Measurements from ENCODE around the gene PARVA.

Gene PARVA

DNA sequence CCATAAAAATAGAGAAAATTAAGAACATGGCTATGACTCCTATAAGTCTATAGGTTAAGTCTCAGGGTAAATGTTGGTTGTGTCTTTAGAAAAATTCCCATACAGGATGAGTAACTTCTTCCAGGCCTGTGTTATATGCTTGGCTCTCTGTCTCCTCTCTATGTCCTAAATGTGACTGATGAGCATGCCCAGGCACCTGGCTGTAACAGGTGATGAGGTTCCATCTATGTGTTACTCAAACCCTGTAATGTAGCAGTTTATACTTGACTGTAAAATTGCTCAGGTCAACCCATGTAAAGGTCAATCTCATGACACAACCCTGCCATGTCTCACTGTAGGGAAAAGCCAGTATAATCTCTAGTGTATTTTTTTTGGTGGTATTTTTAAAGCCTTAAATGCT lies 69.5 kb downstream of the PARVA start:
- no peak for DNase-seq (ENCODE audit: low read depth)
- no peak for TF ChIP-seq POLR2A (IDR thresholded peaks at IDR 0.05; ENCODE audit: extremely low read depth, insufficient read length)
- TF ChIP-seq, protein P1, sequence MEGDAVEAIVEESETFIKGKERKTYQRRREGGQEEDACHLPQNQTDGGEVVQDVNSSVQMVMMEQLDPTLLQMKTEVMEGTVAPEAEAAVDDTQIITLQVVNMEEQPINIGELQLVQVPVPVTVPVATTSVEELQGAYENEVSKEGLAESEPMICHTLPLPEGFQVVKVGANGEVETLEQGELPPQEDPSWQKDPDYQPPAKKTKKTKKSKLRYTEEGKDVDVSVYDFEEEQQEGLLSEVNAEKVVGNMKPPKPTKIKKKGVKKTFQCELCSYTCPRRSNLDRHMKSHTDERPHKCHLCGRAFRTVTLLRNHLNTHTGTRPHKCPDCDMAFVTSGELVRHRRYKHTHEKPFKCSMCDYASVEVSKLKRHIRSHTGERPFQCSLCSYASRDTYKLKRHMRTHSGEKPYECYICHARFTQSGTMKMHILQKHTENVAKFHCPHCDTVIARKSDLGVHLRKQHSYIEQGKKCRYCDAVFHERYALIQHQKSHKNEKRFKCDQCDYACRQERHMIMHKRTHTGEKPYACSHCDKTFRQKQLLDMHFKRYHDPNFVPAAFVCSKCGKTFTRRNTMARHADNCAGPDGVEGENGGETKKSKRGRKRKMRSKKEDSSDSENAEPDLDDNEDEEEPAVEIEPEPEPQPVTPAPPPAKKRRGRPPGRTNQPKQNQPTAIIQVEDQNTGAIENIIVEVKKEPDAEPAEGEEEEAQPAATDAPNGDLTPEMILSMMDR (IDR thresholded peaks at IDR 0.05; ENCODE audit: low read depth, low read length), result no peak
- TF ChIP-seq, protein P2, sequence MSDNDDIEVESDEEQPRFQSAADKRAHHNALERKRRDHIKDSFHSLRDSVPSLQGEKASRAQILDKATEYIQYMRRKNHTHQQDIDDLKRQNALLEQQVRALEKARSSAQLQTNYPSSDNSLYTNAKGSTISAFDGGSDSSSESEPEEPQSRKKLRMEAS (IDR thresholded peaks at IDR 0.05; ENCODE audit: low read depth, low read length), result no peak
- no peak for TF ChIP-seq MYC (IDR thresholded peaks at IDR 0.05; ENCODE audit: low read depth, low read length)
- no peak overlapping the region for H3K4me3 ChIP-seq (ENCODE audit: low read depth, low read length)

DNA sequence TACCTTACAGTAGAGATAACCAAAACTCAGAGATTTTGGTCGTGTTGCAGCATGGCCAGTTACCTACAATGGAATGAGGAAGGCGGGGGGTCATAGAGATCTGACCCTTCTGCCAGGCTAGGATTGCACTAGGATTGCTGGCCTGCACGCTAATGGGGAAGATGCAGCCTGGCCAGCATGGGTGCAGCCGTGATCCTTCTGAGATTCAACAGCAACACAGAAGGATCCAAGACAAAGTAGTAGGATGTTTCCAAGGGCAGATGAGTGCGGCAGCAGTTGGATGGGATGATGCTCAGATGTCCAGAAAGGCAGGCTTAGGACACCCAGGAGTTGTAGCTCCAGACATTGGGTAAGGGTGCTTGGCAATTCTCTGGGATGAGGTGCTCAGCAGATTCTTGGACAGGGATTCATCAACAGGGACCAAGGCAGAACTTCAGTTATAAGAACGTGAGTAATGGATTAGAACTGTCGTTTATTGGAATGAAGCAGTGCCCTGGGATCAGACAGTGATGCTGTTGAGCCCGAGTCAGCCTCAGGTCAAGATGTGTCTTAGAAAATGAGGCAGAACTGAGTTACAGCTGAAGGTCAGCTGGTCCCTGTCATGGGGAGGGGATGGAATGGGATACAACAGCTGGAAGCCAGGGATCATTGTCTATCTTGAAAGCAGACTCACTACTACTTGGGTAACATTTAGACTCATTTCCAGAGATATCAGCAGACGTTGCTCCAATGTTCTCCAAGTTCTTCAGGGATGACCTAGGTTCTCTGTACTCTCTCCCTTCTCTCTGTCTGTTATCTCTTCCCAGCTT lies 71.0 kb downstream of the PARVA start:
- DNase-seq (ENCODE audit: low read depth), result no peak
- H3K4me3 ChIP-seq (ENCODE audit: low read depth, low read length), result no peak overlapping the region
- TF ChIP-seq, protein P2 (IDR thresholded peaks at IDR 0.05; ENCODE audit: low read depth, low read length), result no peak
- TF ChIP-seq, protein P1 (IDR thresholded peaks at IDR 0.05; ENCODE audit: low read depth, low read length), result no peak
- TF ChIP-seq POLR2A (IDR thresholded peaks at IDR 0.05; ENCODE audit: extremely low read depth, insufficient read length) (no peak), MYC (IDR thresholded peaks at IDR 0.05; ENCODE audit: low read depth, low read length) (no peak)

DNA sequence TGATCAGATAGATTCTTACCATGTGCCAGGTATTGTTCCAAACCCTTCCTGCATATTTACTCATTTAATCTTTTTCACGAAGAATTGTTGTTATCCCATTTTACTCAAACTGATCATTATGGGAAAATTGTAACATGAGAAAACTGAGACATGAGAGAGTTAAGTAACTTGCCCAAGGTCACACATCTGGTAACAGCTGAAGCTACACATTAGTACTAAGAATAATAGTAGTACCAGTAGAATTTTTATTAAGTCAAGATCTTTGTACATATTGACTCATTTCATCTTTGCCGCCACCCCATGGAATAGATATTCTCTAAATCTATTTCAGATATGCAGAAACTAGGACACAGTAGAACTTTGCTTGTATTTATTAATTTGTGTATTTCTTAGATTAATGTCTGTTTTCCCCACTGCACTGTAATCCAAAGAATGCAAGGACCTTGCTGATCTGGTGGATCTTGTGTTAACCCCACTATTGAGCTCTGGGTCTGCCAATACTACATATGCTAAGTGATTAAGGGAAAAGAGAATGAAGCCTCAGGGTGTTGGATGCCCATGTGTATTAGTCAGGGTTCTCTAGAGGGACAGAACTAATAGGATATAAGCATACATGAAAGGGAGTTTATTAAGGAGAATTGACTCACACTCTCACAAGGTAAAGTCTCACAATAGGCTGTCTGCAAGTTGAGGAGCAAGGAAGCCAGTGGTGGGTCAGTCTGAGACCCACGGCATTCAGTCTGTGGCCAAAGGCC lies 72.8 kb downstream of the PARVA start:
- DNase-seq (ENCODE audit: low read depth), result no peak
- TF ChIP-seq MYC (IDR thresholded peaks at IDR 0.05; ENCODE audit: low read depth, low read length) (no peak), POLR2A (IDR thresholded peaks at IDR 0.05; ENCODE audit: extremely low read depth, insufficient read length) (no peak)
- TF ChIP-seq, protein P2 (IDR thresholded peaks at IDR 0.05; ENCODE audit: low read depth, low read length), result no peak
- TF ChIP-seq, protein P1 (IDR thresholded peaks at IDR 0.05; ENCODE audit: low read depth, low read length), result no peak
- H3K4me3 ChIP-seq (ENCODE audit: low read depth, low read length), result no peak overlapping the region

DNA sequence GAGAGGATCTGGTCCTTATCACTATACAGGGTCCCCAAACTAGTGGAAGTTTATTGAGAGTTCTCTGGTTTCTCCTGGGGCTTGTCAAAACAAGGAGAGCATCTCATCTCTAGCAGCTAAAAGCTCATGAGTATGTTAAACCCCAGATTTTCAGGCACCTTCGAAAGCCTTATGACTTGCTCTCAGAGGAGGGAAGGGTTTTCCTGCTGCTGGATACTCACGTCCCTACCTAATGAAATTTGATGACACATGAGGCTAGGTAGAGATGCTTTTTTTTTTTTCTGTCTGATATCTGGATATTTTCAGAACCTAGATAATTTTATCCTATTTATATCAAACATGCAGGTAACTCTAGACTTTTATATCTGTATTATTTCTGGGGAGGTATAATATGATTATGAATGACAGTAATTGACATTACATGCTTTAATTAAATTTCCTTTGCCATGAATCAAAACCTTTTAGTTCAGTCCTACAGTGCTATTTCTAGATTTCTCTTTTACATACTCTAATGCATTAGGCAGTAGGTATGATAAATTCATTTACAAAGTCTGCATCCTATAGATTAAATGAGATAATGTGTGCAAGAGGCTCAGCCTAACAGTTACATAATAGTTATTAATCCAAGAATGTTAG lies 73.9 kb downstream of the PARVA start:
- H3K4me3 ChIP-seq (ENCODE audit: low read depth, low read length), result no peak overlapping the region
- TF ChIP-seq, protein P1 (IDR thresholded peaks at IDR 0.05; ENCODE audit: low read depth, low read length), result no peak
- no peak for TF ChIP-seq MYC (IDR thresholded peaks at IDR 0.05; ENCODE audit: low read depth, low read length)
- TF ChIP-seq POLR2A (IDR thresholded peaks at IDR 0.05; ENCODE audit: extremely low read depth, insufficient read length), result no peak
- TF ChIP-seq, protein P2 (IDR thresholded peaks at IDR 0.05; ENCODE audit: low read depth, low read length), result no peak
- no peak for DNase-seq (ENCODE audit: low read depth)

DNA sequence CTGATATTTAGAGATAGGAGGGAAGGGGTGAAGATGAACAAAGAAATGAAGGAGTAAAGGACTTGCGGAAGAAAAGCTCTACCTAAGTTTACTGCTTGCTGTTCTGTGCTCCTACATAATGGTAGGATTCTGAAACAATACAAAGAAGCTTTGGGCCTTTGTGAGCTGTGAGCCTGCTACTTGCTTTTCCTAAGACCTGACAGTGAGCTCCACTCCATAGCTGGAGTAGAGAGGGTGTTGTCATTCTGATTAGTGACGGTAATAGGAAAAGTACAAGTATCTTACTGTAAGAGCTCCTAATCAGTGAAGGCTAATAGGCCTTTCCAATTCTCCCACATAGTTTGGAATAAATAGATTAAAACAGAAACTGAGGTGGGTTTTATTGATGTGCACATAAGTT lies 75.9 kb downstream of the PARVA start:
- H3K4me3 ChIP-seq (ENCODE audit: low read depth, low read length), result no peak overlapping the region
- TF ChIP-seq, protein P1 (IDR thresholded peaks at IDR 0.05; ENCODE audit: low read depth, low read length), result no peak
- TF ChIP-seq MYC (IDR thresholded peaks at IDR 0.05; ENCODE audit: low read depth, low read length) (no peak), POLR2A (IDR thresholded peaks at IDR 0.05; ENCODE audit: extremely low read depth, insufficient read length) (no peak)
- TF ChIP-seq, protein P2 (IDR thresholded peaks at IDR 0.05; ENCODE audit: low read depth, low read length), result no peak
- DNase-seq (ENCODE audit: low read depth), result no peak
